Tibial nerve (tissue), 4 donors: ENCODE measurements around the gene PROCA1. TPM values are rescaled to one million over a fixed set of nuclear protein-coding genes. Genes with fewer than 3 reads are reported as not detected.
"Not testable (repeated sequence)": the region's sequence is repeated elsewhere in the genome, so short reads cannot be mapped to it uniquely, and the experiment has no call there.

Source experiments
- DNase-seq, 2 donors: peaks; one replicate each; pipeline ENCODE4 v3.0.0-alpha.2; 2019; ENCODE audit warnings: low spot score in 2 of 2
- H3K27ac ChIP-seq, 4 donors: fragments of 200-600 bp; sonication (generic) in 3 of 4; one replicate each; pipeline ENCODE4 v1.5.1; 2017 to 2019; ENCODE audit warnings: mild to moderate bottlenecking in 1 of 4
- H3K27me3 ChIP-seq, 2 donors: fragments of 200-600 bp; sonication (generic) in 1 of 2; one replicate each; pipeline versions ENCODE4 v1.5.1 to v1.6.0; 2017 to 2019
- H3K36me3 ChIP-seq, 3 donors: fragments of 200-600 bp; sonication (generic); one replicate each; pipeline ENCODE4 v1.5.1; 2018 to 2019
- H3K4me1 ChIP-seq, 4 donors: fragments of 200-600 bp; sonication (generic) in 3 of 4; one replicate each; pipeline ENCODE4 v1.5.1; 2017 to 2019
- H3K4me3 ChIP-seq, 4 donors: fragments of 200-600 bp; sonication (generic) in 3 of 4; one replicate each; pipeline ENCODE4 v1.5.1; 2017 to 2019; ENCODE audit warnings: mild to moderate bottlenecking in 1 of 4, moderate library complexity in 1 of 4
- H3K9me3 ChIP-seq, 4 donors: fragments of 200-600 bp; sonication (generic) in 3 of 4; one replicate each; pipeline ENCODE4 v1.5.1; 2017 to 2019
- CTCF ChIP-seq, 5 experiments: fragments of 200-600 bp in 3 of 5; fragments of 450-650 bp in 2 of 5; sonication (generic) in 3 of 5; IDR thresholded peaks; one replicate each; pipeline ENCODE4 v1.5.1; 2016 to 2019; ENCODE audit warnings: antibody characterized with exemption in 5 of 5, mild to moderate bottlenecking in 3 of 5, moderate library complexity in 2 of 5
- EP300 ChIP-seq, 2 donors: sonication (generic); formaldehyde crosslinking; IDR thresholded peaks; one replicate each; pipeline ENCODE4 v1.6.1; 2017; ENCODE audit warnings: antibody characterized with exemption in 2 of 2, mild to moderate bottlenecking in 1 of 2
- POLR2A ChIP-seq, 2 donors: fragments of 450-650 bp; IDR thresholded peaks; one replicate each; pipeline ENCODE4 v1.6.1; 2017; ENCODE audit warnings: antibody characterized with exemption in 2 of 2, mild to moderate bottlenecking in 2 of 2, moderate library complexity in 2 of 2
- WGBS, 2 donors: methylation state at CpG; one replicate each; pipeline ENCODE4 v1.1.5; 2018; 5-methylcytosine and 5-hydroxymethylcytosine counted together
- total RNA-seq, 4 donors: library from RNA; depleted of rRNA; stranded (reverse); fragments of >200 nt; gene quantifications; one replicate each; pipeline ENCODE4 v1.1.0, GENCODE V29; 2016

The PROCA1 gene
- total RNA-seq, 4 donors from 2014 or later: 2.1 to 6.3 (median 4.6) TPM

DNA sequence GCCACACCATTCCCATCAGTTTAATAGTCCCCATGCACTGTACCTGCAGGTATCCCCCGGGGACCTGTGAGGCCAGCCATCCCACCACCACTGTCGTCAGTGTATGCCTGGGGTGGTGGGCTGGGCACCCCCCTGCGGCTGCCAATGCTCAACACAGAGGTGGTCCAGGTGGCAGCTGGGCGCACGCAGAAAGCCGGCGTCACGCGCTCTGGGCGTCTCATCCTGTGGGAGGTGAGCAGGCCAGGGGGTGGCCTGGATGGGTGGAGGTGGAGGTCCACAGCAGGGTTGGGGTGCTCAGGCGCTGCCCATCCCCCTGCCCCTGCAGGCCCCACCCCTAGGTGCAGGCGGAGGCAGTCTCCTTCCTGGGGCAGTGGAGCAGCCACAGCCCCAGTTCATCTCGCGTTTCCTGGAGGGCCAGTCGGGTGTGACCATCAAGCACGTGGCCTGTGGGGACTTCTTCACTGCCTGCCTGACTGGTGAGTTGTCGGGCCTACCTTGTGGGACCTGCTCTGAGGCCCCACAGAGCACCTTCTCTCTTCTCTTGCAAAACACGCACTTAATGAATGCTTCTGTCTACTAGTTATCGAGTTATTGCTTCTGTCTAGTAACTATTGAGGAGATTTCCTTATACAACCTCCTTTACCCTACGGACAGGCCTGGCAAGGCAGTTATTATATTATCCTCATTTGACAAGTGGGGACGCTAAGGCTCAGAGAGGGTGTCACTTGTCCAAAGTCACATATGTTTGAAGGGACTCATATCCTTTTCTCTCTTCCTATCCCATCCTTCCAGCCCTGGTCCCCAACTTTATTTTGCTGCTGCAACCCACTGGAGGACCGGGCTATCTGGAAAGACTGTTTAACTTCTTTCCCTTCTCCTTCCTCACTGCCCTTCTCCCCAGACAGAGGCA is 26.3 kb upstream of the PROCA1 start:
- Histone ChIP-seq H3K36me3 (peaks cover 0 to 4% (median 0%) of the 10 kb centered on the region in 3 donors), H3K27ac (no peak overlapping the region), H3K4me1 (peaks cover 0 to 20% (median 10%) of the 10 kb centered on the region in 4 donors), H3K9me3 (no peaks in the 10 kb centered on the region), H3K4me3 (no peak overlapping the region), H3K27me3 (no peaks in the 10 kb centered on the region)
- TF ChIP-seq CTCF (IDR thresholded peaks at IDR 0.05) (no peak), POLR2A (IDR thresholded peaks at IDR 0.05) (no peak), EP300 (IDR thresholded peaks at IDR 0.05) (no peak)
- WGBS, 2 donors: 87 to 92% methylated on average over 21 to 22 of the region's 22 CpGs
- no peak for DNase-seq

DNA sequence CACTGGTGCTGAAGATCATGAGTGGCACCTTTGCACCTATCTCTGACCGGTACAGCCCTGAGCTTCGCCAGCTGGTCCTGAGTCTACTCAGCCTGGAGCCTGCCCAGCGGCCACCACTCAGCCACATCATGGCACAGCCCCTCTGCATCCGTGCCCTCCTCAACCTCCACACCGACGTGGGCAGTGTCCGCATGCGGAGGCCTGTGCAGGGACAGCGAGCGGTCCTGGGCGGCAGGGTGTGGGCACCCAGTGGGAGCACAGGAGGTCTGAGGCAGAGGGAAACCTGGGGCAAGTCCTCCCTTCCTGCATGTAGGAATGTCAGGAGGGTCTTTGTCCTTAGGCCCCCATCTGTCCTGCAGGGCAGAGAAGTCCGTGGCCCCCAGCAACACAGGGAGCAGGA is 25.6 kb upstream of the PROCA1 start:
- H3K36me3 ChIP-seq: peaks cover 0 to 4% (median 0%) of the 10 kb centered on the region in 3 donors
- H3K4me1 ChIP-seq: peaks cover 0 to 20% (median 8%) of the 10 kb centered on the region in 4 donors
- TF ChIP-seq CTCF (IDR thresholded peaks at IDR 0.05) (no peak), EP300 (IDR thresholded peaks at IDR 0.05) (no peak), POLR2A (IDR thresholded peaks at IDR 0.05) (no peak)
- no peaks in the 10 kb centered on the region for H3K9me3 ChIP-seq
- H3K27me3 ChIP-seq: no peaks in the 10 kb centered on the region
- 95 to 97% methylated on average over 12 of the region's 12 CpGs for WGBS, 2 donors
- no peak overlapping the region for H3K27ac ChIP-seq
- H3K4me3 ChIP-seq: no peak overlapping the region
- no peak for DNase-seq

DNA sequence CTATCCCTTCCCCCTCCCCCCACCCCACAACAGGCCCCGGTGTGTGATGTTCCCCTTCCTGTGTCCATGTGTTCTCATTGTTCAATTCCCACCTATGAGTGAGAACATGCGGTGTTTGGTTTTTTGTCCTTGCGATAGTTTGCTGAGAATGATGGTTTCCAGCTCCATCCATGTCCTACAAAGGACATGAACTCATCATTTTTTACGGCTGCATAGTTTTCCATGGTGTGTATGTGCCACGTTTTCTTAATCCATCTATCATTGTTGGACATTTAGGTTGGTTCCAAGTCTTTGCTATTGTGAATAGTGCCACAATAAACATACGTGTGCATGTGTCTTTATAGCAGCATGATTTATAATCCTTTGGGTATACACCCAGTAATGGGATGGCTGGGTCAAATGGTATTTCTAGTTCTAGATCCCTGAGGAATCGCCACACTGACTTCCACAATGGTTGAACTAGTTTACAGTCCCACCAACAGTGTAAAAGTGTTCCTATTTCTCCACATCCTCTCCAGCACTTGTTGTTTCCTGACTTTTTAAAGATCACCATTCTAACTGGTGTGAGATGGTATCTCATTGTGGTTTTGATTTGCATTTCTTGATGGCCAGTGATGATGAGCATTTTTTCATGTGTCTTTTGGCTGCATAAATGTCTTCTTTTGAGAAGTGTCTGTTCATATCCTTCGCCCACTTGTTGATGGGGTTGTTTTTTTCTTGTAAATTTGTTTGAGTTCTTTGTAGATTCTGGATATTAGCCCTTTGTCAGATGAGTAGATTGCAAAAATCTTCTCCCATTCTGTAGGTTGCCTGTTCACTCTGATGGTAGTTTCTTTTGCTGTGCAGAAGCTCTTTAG is 24.5 kb upstream of the PROCA1 start:
- 93 to 96% methylated on average over 7 to 8 of the region's 8 CpGs for WGBS, 2 donors
- DNase-seq, H3K4me1 ChIP-seq, H3K4me3 ChIP-seq, H3K27ac ChIP-seq, H3K36me3 ChIP-seq, H3K27me3 ChIP-seq, H3K9me3 ChIP-seq: not testable (repeated sequence)

GRCh38 chr17:28735242-28735722 is 23.6 kb upstream of the PROCA1 start:
- 82 to 87% methylated on average over 4 to 5 of the region's 5 CpGs for WGBS, 2 donors
- DNase-seq: no peak

More at GRCh38 chr17:28735242-28735722, 23.6 kb upstream of the PROCA1 start:
- Histone ChIP-seq H3K4me3 (no peak overlapping the region), H3K4me1 (peaks cover 0 to 10% (median 4%) of the 10 kb centered on the region in 4 donors), H3K9me3 (no peaks in the 10 kb centered on the region), H3K36me3 (peaks cover 0 to 4% (median 0%) of the 10 kb centered on the region in 3 donors), H3K27me3 (no peaks in the 10 kb centered on the region), H3K27ac (no peak overlapping the region)
- TF ChIP-seq CTCF (IDR thresholded peaks at IDR 0.05): no peak
- TF ChIP-seq POLR2A (IDR thresholded peaks at IDR 0.05): no peak
- no peak for TF ChIP-seq EP300 (IDR thresholded peaks at IDR 0.05)
